PFSK-1 (cell line): Measurements from ENCODE around the gene KMT5C. TPM values are rescaled to one million over a fixed set of nuclear protein-coding genes. Genes with fewer than 3 reads are reported as not detected.

ENCODE experiments used
- FOXP2 ChIP-seq: optimal IDR thresholded peaks from 2 replicates; pipeline ENCODE3; 2011; ENCODE audit warnings: borderline replicate concordance, control low read depth, inconsistent platforms; ENCODE audit not compliant: insufficient read depth; ENCODE audit errors: extremely low read length, extremely low read depth
- POLR2AphosphoS5 ChIP-seq: IDR thresholded peaks from 2 replicates; pipeline ENCODE4 v1.6.1; 2012; ENCODE audit warnings: low read depth, mild to moderate bottlenecking, control low read depth, low read length, moderate library complexity
- SIN3A ChIP-seq: IDR thresholded peaks from 2 replicates; pipeline ENCODE4 v1.6.1; 2012; ENCODE audit warnings: mild to moderate bottlenecking, low read length, moderate library complexity, borderline replicate concordance; ENCODE audit not compliant: insufficient read depth
- TAF1 ChIP-seq: IDR thresholded peaks from 2 replicates; pipeline ENCODE4 v1.6.1; 2012; ENCODE audit warnings: low read length, control low read depth, borderline replicate concordance; ENCODE audit not compliant: insufficient read depth
- polyA plus RNA-seq: library from polyadenylated mRNA; unstranded; fragments of >200 nt; gene quantifications from one replicate; pipeline ENCODE4 v1.2.1, GENCODE V29; 2012; ENCODE audit warnings: low read depth, missing spikeins; ENCODE audit not compliant: insufficient read length
- TF ChIP-seq, protein P1 (sequence below), 2 experiments: IDR thresholded peaks; 2 replicates each; pipeline versions ENCODE4 v1.6.1 to v1.8.0; 2011 to 2012; ENCODE audit warnings: low read depth in 2 of 2, low read length in 2 of 2, control low read depth in 1 of 2, inconsistent platforms in 1 of 2, mild to moderate bottlenecking in 1 of 2, moderate library complexity in 1 of 2; ENCODE audit not compliant: insufficient read depth in 1 of 2

The KMT5C gene
- polyA plus RNA-seq, result 20.0 TPM

DNA sequence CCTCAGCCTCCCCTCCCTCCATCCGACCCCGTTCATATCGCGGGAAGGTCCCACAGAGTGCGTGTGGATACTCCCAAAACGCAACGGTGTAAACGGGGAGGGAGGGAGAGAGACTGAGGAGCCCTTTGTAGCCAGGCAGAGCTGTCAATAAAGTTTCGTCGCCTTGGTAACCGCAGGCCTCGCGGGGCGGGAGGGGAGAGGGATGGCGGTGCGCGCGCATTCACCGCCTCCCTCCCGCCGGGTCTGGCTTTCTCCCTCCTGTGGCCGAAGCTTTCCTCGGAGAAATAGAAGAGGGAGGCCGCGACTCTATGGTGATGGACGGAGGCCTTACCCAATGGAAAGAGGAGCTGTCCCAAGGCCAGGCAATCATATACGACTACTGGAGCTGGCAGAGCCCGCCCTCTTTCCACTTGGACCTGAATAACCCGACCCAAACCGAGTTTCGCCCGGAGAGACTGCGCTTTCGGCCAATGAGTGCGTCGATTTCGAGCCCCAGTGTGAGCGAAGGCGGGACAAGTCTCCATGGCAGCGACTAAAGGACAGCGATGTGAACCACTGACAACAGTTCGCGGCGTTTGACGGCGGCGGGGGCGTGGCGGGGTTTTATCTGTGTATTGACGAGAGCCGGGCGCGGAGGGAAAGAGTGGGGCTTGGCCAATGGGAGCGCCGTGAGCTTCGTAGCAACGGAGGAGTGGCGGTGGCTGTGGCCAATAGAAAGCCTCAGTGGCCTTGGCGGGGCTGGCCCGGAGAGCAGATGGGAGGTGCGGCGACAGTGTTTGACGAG, at the start of gene KMT5C:
Gene KMT5C (plus strand): TSS at position 772 of the 784 bp plus-strand sequence. CDS start 2,061 bp downstream, outside the sequence.
- TF ChIP-seq, protein P1, sequence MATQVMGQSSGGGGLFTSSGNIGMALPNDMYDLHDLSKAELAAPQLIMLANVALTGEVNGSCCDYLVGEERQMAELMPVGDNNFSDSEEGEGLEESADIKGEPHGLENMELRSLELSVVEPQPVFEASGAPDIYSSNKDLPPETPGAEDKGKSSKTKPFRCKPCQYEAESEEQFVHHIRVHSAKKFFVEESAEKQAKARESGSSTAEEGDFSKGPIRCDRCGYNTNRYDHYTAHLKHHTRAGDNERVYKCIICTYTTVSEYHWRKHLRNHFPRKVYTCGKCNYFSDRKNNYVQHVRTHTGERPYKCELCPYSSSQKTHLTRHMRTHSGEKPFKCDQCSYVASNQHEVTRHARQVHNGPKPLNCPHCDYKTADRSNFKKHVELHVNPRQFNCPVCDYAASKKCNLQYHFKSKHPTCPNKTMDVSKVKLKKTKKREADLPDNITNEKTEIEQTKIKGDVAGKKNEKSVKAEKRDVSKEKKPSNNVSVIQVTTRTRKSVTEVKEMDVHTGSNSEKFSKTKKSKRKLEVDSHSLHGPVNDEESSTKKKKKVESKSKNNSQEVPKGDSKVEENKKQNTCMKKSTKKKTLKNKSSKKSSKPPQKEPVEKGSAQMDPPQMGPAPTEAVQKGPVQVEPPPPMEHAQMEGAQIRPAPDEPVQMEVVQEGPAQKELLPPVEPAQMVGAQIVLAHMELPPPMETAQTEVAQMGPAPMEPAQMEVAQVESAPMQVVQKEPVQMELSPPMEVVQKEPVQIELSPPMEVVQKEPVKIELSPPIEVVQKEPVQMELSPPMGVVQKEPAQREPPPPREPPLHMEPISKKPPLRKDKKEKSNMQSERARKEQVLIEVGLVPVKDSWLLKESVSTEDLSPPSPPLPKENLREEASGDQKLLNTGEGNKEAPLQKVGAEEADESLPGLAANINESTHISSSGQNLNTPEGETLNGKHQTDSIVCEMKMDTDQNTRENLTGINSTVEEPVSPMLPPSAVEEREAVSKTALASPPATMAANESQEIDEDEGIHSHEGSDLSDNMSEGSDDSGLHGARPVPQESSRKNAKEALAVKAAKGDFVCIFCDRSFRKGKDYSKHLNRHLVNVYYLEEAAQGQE (IDR thresholded peaks at IDR 0.05; ENCODE audit: insufficient read depth in 1 of 2, low read depth in 2 of 2, low read length in 2 of 2), result no peak
- peak; percentile 52; the same call in 1 of the 2 replicates for TF ChIP-seq SIN3A
- peak; percentile 35 for TF ChIP-seq FOXP2
- peak; percentile 5; the same call in 1 of the 2 replicates for TF ChIP-seq POLR2AphosphoS5
- peak; percentile 85; the same call in 1 of the 2 replicates for TF ChIP-seq TAF1

GRCh38 chr19:55297267-55297666, 42.4 kb upstream of the KMT5C start:
- TF ChIP-seq, protein P1 (IDR thresholded peaks at IDR 0.05; ENCODE audit: insufficient read depth in 1 of 2, low read depth in 2 of 2, low read length in 2 of 2), result no peak
- no peak for TF ChIP-seq POLR2AphosphoS5
- TF ChIP-seq TAF1, result no peak
- no peak for TF ChIP-seq FOXP2

- TF ChIP-seq, protein P1 (IDR thresholded peaks at IDR 0.05; ENCODE audit: insufficient read depth in 1 of 2, low read depth in 2 of 2, low read length in 2 of 2), result no peak
- no peak for TF ChIP-seq TAF1
- TF ChIP-seq SIN3A, result no peak
- TF ChIP-seq POLR2AphosphoS5, result no peak
- no peak for TF ChIP-seq FOXP2
Measured at GRCh38 chr19:55299991-55300390, 39.7 kb upstream of the KMT5C start.

DNA sequence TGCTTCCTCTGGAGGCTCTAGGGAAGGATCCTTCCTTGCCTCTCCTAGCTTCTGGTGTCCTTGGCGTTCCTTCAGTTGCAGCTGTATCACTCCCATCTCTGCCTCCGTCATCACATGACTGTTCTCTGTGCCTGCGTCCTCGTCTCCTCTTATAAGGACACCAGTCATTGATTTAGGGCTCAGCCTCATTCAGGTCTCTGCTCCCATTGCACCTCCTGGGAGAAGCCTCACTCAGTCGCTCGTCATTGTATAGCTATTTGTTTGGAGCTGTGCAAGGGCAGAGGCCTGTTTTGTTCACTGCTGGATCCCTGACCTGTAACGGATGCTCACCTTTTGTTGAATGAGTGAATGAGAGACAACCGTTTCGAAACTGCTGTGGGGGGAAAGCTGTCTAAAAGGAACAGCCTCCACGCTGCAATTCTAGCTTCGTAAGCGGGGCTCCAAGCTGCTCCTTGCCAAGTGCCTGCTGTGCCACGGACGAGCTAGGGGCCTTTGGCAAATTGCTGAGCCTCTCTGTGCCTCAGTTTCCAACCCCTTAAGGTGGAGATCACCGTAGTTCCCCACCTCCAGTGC, 38.7 kb upstream of the KMT5C start:
- TF ChIP-seq TAF1 (no peak), FOXP2 (no peak), POLR2AphosphoS5 (no peak), SIN3A (no peak)
- TF ChIP-seq, protein P1 (IDR thresholded peaks at IDR 0.05; ENCODE audit: insufficient read depth in 1 of 2, low read depth in 2 of 2, low read length in 2 of 2), result no peak
